Upper lobe of right lung (tissue), 1 donor: ENCODE data around the gene TYSND1. TPM values are rescaled to one million over a fixed set of nuclear protein-coding genes. Genes with fewer than 3 reads are reported as not detected.

Experiments
- ATAC-seq: fragments of 200-7000 bp; cut with Tn5 transposase; one replicate; pipeline ENCODE4 v1.9.1; 2020; ENCODE audit warnings: mild to moderate bottlenecking, moderate library complexity
- DNase-seq: peaks from one replicate; pipeline ENCODE4 v3.0.0-alpha.2; 2020
- H3K27ac ChIP-seq: fragments of 200-600 bp; one replicate; pipeline ENCODE4 v1.8.0; 2022
- H3K27me3 ChIP-seq: fragments of 200-600 bp; one replicate; pipeline ENCODE4 v1.8.0; 2022; ENCODE audit warnings: mild to moderate bottlenecking
- H3K36me3 ChIP-seq: fragments of 200-600 bp; one replicate; pipeline ENCODE4 v1.8.0; 2022
- H3K4me1 ChIP-seq: fragments of 200-600 bp; one replicate; pipeline ENCODE4 v1.8.0; 2022
- H3K4me3 ChIP-seq: fragments of 200-600 bp; one replicate; pipeline ENCODE4 v1.8.0; 2022; ENCODE audit warnings: mild to moderate bottlenecking
- H3K9me3 ChIP-seq: fragments of 200-600 bp; one replicate; pipeline ENCODE4 v1.8.0; 2022
- CTCF ChIP-seq: fragments of 200-600 bp; IDR thresholded peaks from one replicate; pipeline ENCODE4 v1.8.0; 2022; ENCODE audit warnings: antibody characterized with exemption
- intact Hi-C: fragments of 100-400 bp; cut with DNase I; formaldehyde crosslinking; loops from one replicate; pipeline ENCODE4 v1.11.0; 2022
- total RNA-seq: library from RNA; stranded (reverse); fragmentation: NEBNext Ultra II Directional; extraction: Animal tissue kit (Norgen Biotek cat#: 25700); gene quantifications from one replicate; pipeline ENCODE4 v1.2.1, GENCODE V29; 2021
- donor health status: DM: no; HTN: yes; CAD: no; lungs with severe emphysema.

The TYSND1 gene
- total RNA-seq, 1 donor from 2014 or later, result 12.5 TPM

GRCh38 chr10:70135684-70136083 lies 10.8 kb downstream of the TYSND1 start:
- no peak for TF ChIP-seq CTCF
- DNase-seq, result no peak

GRCh38 chr10:70135046-70135445 lies 11.5 kb downstream of the TYSND1 start:
- Histone ChIP-seq H3K27ac (no peak overlapping the region), H3K27me3 (no peaks in the 10 kb centered on the region), H3K4me3 (no peak overlapping the region), H3K9me3 (no peaks in the 10 kb centered on the region), H3K36me3 (peaks cover 7% of the 10 kb centered on the region), H3K4me1 (peaks cover 18% of the 10 kb centered on the region)
- DNase-seq, result no peak
- TF ChIP-seq CTCF, result no peak
- no peak for ATAC-seq
- intact Hi-C loops, result no loop called here

More at GRCh38 chr10:70135684-70136083, 10.8 kb downstream of the TYSND1 start:
- no peak overlapping the region for H3K27ac ChIP-seq
- no peaks in the 10 kb centered on the region for H3K9me3 ChIP-seq
- no peak overlapping the region for H3K4me3 ChIP-seq
- peaks cover 18% of the 10 kb centered on the region for H3K4me1 ChIP-seq
- no peaks in the 10 kb centered on the region for H3K27me3 ChIP-seq
- H3K36me3 ChIP-seq, result peaks cover 7% of the 10 kb centered on the region
- no peak for ATAC-seq
- intact Hi-C loops, result no loop called here

GRCh38 chr10:70132098-70133029 lies 14.1 kb downstream of the TYSND1 start, which contains the start of gene AIFM2:
AIFM2 (minus strand) TSS chr10:70132825; CDS start chr10:70124084, 8,741 bp downstream.
- Histone ChIP-seq H3K9me3 (no peaks in the 10 kb centered on the region), H3K27me3 (no peaks in the 10 kb centered on the region), H3K4me3 (peak within 1 kb of the TSS; percentile 80), H3K27ac (peak within 1 kb of the TSS; percentile 82), H3K4me1 (peaks cover 18% of the 10 kb centered on the region), H3K36me3 (peaks cover 6% of the 10 kb centered on the region)
- DNase-seq (peak; percentile 93), ATAC-seq (peak; percentile 91)
- peak; percentile 7 for TF ChIP-seq CTCF
- intact Hi-C loops, result no loop called here

- Histone ChIP-seq H3K27me3 (no peaks in the 10 kb centered on the region), H3K4me1 (peaks cover 18% of the 10 kb centered on the region), H3K4me3 (peak overlapping the region; percentile 80), H3K36me3 (peaks cover 6% of the 10 kb centered on the region), H3K9me3 (no peaks in the 10 kb centered on the region), H3K27ac (peak overlapping the region; percentile 82)
- peak; percentile 58 for DNase-seq
- ATAC-seq, result no peak
- intact Hi-C loops, result no loop called here
- no peak for TF ChIP-seq CTCF
Measured at GRCh38 chr10:70131560-70131937, 15.0 kb downstream of the TYSND1 start.

- TF ChIP-seq CTCF, result no peak
- peak; percentile 64 for DNase-seq
- H3K36me3 ChIP-seq, result peaks cover 6% of the 10 kb centered on the region
- peak; percentile 54 for ATAC-seq
- H3K4me3 ChIP-seq, result peak overlapping the region; percentile 80
- no peaks in the 10 kb centered on the region for H3K9me3 ChIP-seq
- intact Hi-C loops, result no loop called here
- H3K27me3 ChIP-seq, result no peaks in the 10 kb centered on the region
- peak overlapping the region; percentile 82 for H3K27ac ChIP-seq
- H3K4me1 ChIP-seq, result peaks cover 18% of the 10 kb centered on the region
Measured at GRCh38 chr10:70130878-70131559, 15.5 kb downstream of the TYSND1 start.
